Measurements from ENCODE around the gene HMG20A.
A peak's percentile ranks its signal among the peaks of the same experiment; 100 is the strongest.
"Not testable (repeated sequence)": the region's sequence is repeated elsewhere in the genome, so short reads cannot be mapped to it uniquely, and the experiment has no call there.

HMG20A gene

DNA sequence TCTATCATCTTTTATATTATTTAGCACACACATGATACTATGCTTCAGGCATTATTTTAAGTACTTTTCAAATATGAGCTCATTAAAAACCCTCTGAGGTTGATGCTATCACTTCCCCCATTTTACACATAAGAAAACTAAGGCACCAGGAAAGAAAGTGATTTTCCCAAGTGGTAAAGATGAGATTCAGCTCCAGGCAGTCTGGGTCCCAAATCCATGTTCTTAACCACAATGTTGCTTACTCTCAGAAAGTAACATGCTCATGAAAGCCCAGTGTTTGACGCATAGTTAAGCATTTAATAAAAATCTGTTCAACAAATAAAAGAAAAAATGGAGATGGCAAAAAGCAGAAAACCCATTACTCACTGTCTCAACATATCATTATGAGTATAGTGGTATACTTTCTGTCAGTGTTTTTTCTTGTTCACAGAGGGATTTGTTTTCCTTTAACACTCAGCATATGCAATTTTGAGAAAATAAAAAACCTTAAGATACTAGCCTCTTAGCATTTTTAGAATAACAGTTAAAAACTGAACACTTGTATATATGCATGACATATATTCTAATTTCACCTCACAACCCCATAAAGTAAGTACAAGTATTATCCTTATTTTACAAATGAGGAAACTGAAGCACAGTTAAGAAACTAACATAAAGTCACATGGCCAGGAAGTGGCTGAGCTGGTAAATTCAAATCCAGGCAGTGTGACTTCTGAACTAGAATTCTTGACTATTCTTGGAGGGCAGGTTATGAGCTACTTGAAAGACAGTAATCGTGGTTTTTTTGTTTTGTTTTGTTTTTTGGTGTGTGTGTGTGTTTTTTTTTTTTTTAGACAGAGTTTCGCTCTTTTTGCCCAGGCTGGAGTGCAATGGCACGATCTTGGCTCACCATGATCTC is 11.2 kb upstream of the HMG20A start:
- no peak for DNase-seq

DNA sequence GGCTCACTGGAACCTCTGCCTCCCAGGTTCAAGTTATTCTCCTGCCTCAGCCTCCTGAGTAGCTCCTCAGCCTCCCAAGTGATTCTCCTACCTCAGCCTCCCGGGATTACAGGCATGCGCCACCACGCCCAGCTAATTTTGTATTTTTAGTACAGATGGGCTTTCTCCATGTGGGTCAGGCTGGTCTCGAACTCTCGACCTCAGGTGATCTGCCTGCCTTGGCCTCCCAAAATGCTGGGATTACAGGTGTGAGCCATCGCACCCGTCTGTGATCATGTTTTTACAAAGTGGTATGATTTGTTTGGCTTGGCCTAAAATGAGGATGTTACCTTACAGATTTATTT is 10.6 kb upstream of the HMG20A start:
- DNase-seq = not testable (repeated sequence)

GRCh38 chr15:77410701-77411618 is 9.7 kb upstream of the HMG20A start:
- DNase-seq = no peak

DNA sequence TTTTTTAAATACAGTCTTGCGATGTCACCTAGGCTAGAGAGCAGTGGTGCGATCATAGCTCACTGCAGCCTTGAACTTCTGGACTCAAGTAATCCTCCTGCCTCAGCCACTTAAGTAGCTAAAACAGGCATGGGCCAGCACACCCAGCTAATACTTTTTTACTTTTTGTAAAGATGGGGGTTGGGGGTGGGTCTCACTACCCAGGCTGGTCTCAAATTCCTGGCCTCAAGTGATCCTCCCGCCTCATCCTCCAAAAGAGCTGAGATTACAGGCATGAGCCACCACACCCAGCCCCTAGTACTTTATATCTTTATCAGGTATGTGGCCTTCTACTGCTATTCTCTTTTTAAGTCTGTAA is 9.1 kb upstream of the HMG20A start:
- DNase-seq = no peak

DNA sequence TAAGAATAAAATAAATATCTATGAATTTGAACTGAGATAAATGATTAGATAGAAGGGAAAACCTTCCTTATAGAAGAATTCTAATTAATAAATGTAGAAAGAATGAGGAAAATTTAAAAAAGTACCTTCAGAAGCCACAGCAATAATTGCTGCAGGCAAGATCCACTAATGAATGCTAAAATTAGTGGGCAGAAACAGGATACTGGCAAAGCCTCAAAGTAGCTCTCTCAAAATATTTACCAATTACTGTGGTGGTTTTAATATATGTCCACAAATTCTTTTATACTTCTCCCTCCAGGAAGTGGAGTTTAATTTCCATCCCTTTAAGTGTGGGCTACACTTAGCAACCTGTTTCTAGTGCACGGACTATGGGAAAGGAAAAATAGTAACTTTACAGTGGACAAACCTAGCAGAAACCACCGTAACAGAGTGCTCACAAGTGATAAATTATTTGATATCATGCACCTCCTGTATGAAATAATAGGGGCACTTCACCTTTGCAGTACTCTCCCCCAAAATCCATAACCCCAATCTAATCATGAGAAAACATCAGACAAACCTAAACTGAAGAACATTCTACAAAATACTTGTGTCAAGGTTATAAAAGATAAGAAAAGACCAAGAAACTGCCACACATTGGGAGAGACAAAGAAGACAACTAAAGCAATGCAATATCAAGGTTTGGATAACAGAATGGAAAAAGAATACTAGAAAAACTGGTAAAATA is 7.6 kb upstream of the HMG20A start:
- no peak for DNase-seq

GRCh38 chr15:77413699-77414349 is 6.9 kb upstream of the HMG20A start:
- no peak for DNase-seq

DNA sequence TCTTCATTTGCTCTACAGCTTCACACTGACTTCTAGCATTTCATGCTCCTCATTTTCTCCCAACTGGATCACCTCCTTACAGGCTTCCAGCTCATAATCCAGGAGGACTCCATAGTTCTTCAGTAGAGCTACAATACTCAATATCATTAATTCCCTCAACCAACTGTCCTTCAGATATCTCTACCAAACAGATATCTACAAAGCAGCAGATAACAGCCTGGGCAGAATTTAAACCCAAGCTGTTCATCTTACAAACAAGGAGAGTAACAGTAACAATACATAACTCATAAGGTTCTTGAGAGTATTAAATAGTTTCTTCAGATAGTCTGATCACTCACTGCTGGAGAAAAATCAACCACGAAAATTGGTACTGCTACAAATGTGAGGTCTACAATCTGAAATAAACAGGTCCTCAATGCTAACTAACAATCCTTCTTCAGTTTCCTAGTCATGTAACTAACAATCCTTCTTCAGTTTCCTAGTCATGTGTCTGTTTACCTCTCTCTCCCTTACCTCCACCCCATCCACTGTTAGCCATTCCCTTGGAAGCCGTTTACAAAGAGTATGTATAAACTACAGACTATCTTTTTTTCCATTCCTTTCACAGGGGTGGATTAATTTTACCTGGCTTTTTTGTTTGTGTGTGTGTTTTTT is 5.8 kb upstream of the HMG20A start:
- DNase-seq = no peak

GRCh38 chr15:77415450-77416147 is 5.1 kb upstream of the HMG20A start:
- DNase-seq = no peak

DNA sequence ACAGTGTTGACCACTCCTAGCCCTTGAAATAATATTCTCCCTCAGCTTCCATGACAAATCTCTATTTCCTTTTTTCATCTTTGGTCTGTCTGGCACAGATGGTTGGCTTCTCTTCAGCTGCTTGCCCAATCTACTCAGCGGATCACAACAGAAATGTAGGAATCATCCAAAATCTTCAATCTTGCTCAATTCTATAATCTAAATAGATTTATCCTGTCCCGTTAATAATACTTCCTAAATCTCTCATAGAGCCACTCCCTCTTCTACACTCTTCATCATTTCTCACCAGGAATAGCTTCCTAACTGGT is 4.6 kb upstream of the HMG20A start:
- no peak for DNase-seq

- no peak for DNase-seq
Observed at GRCh38 chr15:77416954-77417353, 3.7 kb upstream of the HMG20A start.

- no peak for DNase-seq
Observed at GRCh38 chr15:77417602-77418001, 3.1 kb upstream of the HMG20A start.

DNA sequence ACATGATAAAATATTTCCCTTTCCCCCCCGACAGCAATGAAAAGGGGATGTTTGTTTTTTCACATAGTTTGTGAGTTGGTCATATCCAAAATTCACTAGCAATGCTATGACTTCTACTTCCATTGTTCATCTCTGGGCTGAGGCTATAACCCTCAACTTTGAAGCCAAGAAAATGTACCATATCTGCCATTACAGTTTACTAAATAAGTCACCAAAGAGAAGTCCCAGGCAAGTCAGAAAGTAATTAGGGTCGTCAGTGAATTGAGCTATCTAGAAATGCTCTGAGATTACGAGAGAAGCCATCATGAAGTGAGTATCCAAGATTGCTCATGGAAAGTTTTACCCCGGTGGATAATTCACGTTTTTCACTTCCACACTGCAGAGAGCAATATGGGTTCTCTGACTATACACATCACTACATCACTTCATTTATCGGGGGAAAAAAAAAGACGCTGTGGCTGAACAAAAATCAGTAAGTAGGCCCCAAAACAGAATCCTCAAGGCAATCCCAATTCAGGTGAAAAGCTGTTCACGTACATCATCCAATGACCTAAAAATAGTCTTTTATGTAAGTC is 2.2 kb upstream of the HMG20A start:
- DNase-seq = no peak

DNA sequence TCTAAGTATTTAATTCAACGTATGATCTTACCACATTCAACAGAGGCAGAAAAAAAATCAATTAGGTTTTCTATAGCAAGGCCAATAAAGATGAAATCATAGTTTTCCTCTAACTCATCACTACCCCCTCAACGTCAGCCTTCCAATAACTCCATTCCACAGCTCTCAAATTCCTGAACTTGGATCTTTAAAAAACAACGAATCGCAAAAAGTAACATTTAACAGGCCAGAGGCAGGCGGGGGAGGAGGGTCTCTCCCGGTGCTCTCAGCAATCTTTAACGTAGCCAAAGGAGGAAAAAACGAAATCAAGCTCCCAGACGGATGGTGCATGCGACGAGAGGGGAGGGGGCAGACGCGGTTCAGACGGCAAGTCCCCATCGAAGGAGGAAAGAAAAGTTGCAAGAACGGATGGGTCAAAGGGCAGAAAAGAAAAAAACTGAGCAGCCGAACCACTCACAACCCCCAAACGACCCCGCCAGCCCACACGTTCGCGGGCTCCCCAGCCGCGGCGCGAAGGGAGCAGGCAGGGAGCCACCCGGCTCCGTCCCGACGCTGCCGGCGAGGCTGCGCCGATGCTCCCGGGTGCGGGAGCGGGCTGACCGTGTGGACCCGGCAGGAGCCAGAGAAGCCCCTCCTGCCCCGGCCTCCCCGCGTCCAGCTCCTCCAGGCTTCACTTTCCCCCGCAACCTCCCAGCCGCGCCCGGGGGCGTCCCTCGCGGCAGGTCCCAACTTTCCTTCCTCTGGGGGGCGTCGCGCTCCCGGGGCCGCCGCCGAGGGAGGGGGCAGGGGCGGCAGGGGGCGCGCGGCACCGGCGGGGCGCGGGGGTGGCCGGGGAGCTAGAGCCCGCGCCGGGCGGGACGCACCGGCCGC is 1.5 kb upstream of the HMG20A start:
- DNase-seq = no peak

DNA sequence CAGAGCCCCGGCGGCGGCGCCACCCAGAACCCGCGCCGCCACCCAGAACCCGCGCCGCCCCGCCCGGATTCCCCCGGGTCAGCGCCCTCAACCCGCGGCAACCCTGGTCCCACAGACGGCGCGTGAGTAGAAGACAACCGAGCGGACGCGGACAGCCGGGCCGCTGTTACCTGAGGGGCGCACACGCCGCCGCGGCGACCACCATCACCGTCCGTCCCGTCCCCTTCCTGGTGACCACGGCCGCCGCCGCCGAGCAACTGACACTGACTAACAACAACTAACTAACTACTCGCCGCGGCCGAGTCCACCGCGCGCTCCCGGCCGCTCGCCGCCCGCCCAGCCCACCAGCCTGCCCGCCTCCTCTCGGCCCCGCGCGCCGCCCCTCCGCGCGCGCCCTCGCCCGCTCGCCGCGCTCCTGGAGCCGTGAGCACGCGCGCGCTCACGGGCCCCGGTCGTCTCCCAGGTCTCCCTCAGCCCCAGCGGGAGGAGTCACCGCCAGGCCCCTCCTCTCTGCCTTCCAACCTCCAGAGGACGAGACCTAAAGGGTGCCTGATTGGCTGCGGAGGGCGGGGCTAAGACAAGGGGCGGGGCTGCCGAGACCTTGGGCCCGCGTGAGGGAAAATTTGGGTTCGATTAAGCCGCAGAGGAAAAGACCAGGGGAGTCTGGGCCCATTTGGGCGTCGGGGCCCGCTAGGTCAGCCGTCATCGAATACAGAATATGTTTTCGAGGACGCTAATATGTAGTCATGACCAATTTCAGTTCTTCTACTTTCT is 665 bp upstream of the HMG20A start, which contains the start of gene PEAK1:
Gene PEAK1 (minus strand): TSS at position 269 of the 774 bp plus-strand sequence. CDS start 238,178 bp downstream, outside the sequence.
- DNase-seq = peak; percentile 74

- DNase-seq = no peak
Observed at GRCh38 chr15:77421370-77421700, 647 bp downstream of the HMG20A start.

DNA sequence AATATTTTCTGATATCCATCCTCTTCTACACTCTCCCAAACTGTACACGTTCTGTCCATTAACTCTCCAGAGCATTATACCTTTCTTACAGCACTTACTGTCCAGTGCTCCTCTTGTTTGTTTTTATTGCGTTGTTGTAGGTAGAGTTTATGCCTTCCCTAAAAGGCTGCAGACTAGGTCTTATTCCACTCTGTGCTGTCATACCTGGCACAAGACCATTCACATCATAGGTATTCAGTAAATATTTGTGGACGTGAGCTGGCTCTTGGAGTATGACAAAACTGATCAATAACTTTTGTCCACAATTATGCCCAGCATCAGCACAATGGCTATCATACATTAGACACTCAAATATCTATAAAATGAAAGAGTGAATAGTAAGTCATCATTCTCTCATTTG is 4.4 kb downstream of the HMG20A start:
- DNase-seq = no peak

DNA sequence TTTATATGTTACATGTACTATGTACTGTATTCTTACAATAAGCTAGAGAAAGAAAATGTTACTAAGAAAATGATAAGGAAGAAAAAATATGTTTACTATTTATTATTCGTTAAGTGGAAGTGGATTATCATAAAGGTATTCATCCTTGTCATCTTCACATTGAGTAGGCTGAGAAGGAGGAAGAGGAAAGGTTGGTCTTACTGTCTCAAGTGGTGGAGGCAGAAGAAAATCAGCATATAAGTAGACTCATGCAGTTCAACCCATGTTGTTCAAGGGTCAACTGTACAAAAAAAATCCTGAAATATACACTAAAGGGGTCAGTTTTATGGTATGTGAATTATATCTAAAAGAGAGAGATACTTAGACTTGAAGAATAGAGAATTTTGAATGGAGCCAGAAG is 5.7 kb downstream of the HMG20A start:
- DNase-seq = no peak

- DNase-seq = no peak
Observed at GRCh38 chr15:77426871-77427270, 6.2 kb downstream of the HMG20A start.

- no peak for DNase-seq
Observed at GRCh38 chr15:77430213-77430612, 9.5 kb downstream of the HMG20A start.

- no peak for DNase-seq
Observed at GRCh38 chr15:77430652-77431051, 10.0 kb downstream of the HMG20A start.
